Dendritic cell treated with granulocyte-macrophage colony-stimulating factor and Interleukin-4, amounts not matched to agents 40 ng/mL and 50 ng/mL, for 4 days (primary cell): ENCODE measurements around the gene PSAP.
A peak's percentile ranks its signal among the peaks of the same experiment; 100 is the strongest.
"Not testable (repeated sequence)": the region's sequence is repeated elsewhere in the genome, so short reads cannot be mapped to it uniquely, and the experiment has no call there.

ENCODE experiments used
- H3K27ac Mint-ChIP-seq: one replicate; pipeline ENCODE4 v1.8.0; 2022; ENCODE audit warnings: mild to moderate bottlenecking, mixed read lengths
- H3K27me3 Mint-ChIP-seq: one replicate; pipeline ENCODE4 v1.8.0; 2022; ENCODE audit warnings: mild to moderate bottlenecking, mixed read lengths
- H3K36me3 Mint-ChIP-seq: one replicate; pipeline ENCODE4 v1.8.0; 2022; ENCODE audit warnings: low read depth, mixed read lengths
- H3K4me1 Mint-ChIP-seq: one replicate; pipeline ENCODE4 v1.8.0; 2022; ENCODE audit warnings: low read depth, mixed read lengths
- H3K4me3 Mint-ChIP-seq: one replicate; pipeline ENCODE4 v1.8.0; 2022; ENCODE audit warnings: mild to moderate bottlenecking, moderate library complexity, mixed read lengths
- H3K9me3 Mint-ChIP-seq: one replicate; pipeline ENCODE4 v1.8.0; 2022; ENCODE audit warnings: mixed read lengths
- intact Hi-C: fragments of 100-400 bp; cut with micrococcal nuclease; formaldehyde crosslinking; loops from one replicate; pipeline ENCODE4 v1.15.0; 2022

Gene PSAP

DNA sequence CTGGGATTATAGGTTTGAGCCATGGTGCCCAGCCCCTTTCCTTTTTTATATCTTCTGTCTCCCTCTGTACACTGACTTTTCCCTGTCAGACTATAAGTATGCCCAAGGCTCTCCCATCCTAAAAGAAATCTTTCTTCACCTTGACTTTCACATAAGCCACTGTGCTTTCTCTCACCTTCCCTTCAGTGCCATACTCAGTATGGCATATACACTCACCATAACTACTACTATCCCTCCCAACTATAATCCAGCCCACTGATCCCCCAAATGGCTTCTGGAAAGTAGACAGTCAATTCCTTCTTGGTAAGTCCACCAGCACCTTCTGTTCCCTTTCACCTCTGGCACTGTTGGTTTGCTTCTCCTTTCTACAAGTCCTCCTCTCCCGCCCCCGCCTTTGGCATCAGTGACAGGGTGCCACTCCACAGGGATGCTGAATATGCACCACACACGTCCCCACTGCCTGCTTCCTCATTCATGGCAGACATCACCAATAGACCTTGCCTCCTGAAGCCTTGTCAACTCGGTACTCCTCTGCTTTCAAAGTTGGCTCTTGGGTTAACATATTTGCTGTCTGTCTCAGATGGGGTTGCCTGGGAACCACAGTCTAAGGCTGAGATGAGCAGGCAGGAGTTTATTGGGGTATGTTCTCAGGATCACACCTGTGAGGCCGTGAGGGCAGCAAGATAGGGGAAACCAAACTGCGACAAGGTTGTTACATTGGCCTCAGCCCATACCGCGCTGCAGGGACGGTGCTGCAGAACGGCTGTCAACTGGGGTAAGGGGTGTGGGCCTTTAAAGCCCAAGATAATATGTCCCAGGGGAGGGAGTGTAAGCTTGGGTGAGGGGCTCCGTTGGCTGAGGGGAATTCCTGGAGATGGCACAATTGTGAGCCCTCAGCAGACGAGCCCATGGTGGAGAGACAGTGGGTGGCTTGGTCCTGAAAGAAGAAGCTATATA is 7.2 kb upstream of the PSAP start:
- peak overlapping the region; percentile 74 for H3K27ac Mint-ChIP-seq

DNA sequence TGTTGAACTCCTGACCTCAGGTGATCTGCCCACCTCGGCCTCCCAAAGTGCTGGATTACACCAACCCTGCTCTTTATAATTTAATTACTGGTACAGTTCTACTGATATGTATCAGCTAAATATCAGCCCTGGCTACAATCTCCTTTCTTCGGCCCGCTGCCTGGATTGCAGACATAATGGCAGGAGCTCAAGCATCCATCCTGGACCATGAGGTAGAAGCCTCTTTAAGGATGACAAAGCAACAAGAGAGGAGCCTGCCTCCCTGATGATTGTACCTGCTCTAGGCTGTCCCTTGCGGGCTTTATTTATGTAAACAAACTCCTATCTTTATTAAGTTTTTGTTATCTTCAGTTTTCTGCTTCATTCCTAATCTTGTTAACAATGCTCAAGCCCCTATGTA is 5.6 kb upstream of the PSAP start:
- H3K36me3 Mint-ChIP-seq = no peaks in the 10 kb centered on the region
- no peaks in the 10 kb centered on the region for H3K9me3 Mint-ChIP-seq
- no peak overlapping the region for H3K4me3 Mint-ChIP-seq
- intact Hi-C loops = no loop called here
- peak overlapping the region; percentile 27 for H3K27ac Mint-ChIP-seq
- no peaks in the 10 kb centered on the region for H3K27me3 Mint-ChIP-seq
- peaks cover 87% of the 10 kb centered on the region for H3K4me1 Mint-ChIP-seq

More for the DNA sequence above, 7.2 kb upstream of the PSAP start:
- Mint-ChIP-seq H3K4me1 (peaks cover 74% of the 10 kb centered on the region), H3K4me3 (peak overlapping the region; percentile 4), H3K36me3 (no peaks in the 10 kb centered on the region), H3K27me3 (no peaks in the 10 kb centered on the region), H3K9me3 (no peaks in the 10 kb centered on the region)
- intact Hi-C loops = no loop called here

DNA sequence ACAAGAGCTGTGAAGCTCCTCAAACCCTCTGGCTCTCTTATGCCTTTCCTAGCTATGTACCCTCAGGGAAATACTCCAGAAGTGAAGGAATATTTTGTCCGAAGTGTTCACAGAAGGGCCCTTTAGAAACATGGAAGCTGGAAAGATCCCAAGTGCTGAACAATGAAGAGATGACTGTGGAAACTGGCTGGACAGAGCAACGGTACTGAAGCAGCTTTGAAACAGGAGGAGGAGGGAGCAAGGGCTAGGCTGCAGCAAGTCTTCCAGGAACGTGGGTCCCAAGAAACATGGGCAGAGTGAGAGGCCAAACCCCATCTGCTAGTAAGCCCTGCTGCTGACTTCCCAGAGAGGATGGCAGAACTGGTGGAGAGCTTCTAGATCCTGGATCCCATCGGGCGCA is 3.0 kb upstream of the PSAP start:
- Mint-ChIP-seq H3K36me3 (peaks cover 20% of the 10 kb centered on the region), H3K27ac (peak overlapping the region; percentile 36), H3K9me3 (no peaks in the 10 kb centered on the region), H3K4me1 (peaks cover 74% of the 10 kb centered on the region), H3K4me3 (no peak overlapping the region), H3K27me3 (no peaks in the 10 kb centered on the region)
- intact Hi-C loops = no loop called here

DNA sequence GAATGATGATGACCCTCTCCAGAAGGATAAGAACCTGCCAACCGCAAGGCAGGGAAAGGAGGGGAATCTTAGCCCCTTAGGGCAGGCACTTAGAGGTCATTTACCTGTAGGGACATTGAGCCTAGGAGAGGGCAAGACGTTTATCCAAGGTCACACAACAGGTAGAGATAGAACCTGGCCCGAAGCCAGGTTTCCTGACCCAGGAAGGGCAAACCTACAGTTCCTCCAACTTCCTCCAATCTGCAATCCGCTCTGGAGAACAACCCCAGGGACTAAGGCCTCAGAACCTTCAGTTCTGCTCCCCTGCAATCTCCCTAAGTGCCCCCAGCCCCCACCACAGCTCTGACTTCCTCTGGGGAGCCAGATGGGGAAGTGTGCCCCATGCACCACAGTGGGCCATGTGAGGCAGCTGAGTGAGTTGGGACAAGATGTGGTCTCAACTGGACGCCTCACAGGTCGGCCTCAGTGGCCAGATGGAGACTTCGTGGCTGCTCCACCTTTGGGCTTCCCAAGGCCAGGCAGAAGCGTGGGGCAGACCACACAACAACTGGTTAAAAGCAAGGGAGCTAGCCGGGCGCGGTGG is 1.4 kb upstream of the PSAP start:
- Mint-ChIP-seq H3K36me3 (peaks cover 36% of the 10 kb centered on the region), H3K27me3 (no peaks in the 10 kb centered on the region), H3K9me3 (no peaks in the 10 kb centered on the region), H3K27ac (peak overlapping the region; percentile 92), H3K4me1 (peaks cover 74% of the 10 kb centered on the region), H3K4me3 (peak overlapping the region; percentile 36)
- intact Hi-C loops = no loop called here

DNA sequence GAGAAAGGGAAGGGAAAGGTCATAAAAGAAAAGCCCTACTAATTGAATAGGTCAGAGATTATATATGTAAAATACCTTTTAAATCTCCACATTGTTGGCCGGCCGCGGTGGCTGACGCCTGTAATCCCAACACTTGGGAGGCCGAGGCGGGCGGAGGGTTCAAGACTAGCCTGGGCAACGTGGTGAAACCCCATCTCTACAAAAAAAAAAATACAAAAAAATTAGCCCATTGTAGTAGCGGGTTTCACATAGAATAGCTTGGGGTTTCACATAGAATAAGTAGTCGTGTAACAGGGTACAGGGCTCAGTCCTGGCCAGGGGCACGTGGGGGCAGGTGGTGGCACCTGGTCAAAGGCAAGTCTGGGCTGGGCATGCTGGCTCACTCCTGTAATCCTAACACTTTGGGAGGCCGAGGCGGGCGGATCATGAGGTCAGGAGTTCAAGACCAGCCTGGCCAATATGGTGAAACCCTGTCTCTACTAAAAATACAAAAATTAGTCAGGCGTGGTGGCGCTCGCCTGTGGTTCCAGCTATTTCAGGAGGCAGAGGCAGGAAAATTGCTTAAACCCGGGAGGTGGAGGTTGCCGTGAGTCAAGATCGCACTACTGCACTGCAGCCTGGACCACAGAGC is 529 bp upstream of the PSAP start:
- H3K27ac Mint-ChIP-seq = peak overlapping the region; percentile 92
- intact Hi-C loops = loop anchor here (2.0 kb wide), 1 partner anchor 37 kb away; no protein-coding TSS in a partner anchor
- H3K36me3 Mint-ChIP-seq = peaks cover 44% of the 10 kb centered on the region
- H3K9me3 Mint-ChIP-seq, H3K27me3 Mint-ChIP-seq: not testable (repeated sequence)
- H3K4me1 Mint-ChIP-seq = peaks cover 76% of the 10 kb centered on the region
- peak overlapping the region; percentile 98 for H3K4me3 Mint-ChIP-seq

DNA sequence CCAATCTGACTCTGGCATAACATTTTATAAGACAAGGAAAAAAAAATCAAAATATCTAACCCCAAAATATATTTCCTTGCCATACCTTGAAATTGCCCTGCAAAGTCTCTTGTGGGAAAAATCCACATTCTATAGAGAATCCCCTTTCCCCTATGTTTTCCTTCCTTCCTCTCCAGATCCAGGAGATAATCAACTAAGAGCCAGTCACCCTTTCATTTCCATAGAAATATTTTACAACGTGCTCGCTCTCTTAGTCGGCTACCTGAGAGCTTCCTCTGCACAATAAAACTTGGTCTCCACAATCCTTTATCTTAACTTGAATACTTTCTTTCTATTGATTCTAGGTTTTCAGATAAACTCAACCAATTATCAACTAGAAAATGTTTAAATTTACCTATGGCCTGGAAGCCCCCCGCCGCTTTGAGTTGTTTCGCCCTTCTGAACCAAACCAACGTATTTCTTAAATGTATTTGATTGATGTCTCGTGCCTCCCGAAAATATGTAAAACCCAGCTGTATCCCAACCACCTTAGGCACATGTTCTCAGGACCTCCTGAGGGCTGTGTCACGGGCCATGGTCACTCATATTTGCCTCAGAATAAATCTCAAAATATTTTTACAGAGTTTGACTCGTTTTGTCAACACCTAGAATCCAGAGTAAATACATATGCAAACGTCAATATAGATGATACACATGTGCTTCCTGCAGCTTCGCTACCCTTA is 869 bp downstream of the PSAP start:
- Mint-ChIP-seq H3K4me3 (peak overlapping the region; percentile 98), H3K36me3 (peaks cover 53% of the 10 kb centered on the region), H3K9me3 (no peaks in the 10 kb centered on the region), H3K27me3 (no peaks in the 10 kb centered on the region), H3K4me1 (peaks cover 75% of the 10 kb centered on the region), H3K27ac (peak overlapping the region; percentile 92)
- intact Hi-C loops = loop anchor here (2.0 kb wide), 1 partner anchor 39 kb away; no protein-coding TSS in a partner anchor

DNA sequence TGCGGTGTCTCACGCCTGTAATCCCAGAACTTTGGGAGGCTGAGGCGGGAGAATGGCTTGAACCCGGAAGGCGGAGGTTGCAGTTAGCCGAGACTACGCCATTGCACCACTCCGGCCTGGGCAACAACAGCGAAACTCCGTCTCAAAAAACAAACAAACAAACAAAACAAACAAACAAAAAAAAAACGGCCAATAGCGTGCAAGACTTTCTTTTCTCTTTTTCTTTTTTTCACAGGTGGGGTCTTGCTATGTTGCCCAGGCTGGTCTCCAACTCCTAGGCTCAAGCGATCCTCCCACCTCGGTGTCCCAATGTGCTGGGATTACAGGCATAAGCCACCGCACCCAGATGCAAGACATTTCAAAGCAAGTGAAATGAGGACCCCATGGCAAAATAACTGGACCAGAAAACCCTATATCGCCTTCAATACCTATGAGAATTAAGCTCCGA is 1.6 kb downstream of the PSAP start:
- Mint-ChIP-seq H3K27me3 (no peaks in the 10 kb centered on the region), H3K36me3 (peaks cover 56% of the 10 kb centered on the region), H3K9me3 (no peaks in the 10 kb centered on the region), H3K4me1 (peaks cover 75% of the 10 kb centered on the region), H3K4me3 (peak overlapping the region; percentile 98), H3K27ac (peak overlapping the region; percentile 92)
- intact Hi-C loops = no loop called here

DNA sequence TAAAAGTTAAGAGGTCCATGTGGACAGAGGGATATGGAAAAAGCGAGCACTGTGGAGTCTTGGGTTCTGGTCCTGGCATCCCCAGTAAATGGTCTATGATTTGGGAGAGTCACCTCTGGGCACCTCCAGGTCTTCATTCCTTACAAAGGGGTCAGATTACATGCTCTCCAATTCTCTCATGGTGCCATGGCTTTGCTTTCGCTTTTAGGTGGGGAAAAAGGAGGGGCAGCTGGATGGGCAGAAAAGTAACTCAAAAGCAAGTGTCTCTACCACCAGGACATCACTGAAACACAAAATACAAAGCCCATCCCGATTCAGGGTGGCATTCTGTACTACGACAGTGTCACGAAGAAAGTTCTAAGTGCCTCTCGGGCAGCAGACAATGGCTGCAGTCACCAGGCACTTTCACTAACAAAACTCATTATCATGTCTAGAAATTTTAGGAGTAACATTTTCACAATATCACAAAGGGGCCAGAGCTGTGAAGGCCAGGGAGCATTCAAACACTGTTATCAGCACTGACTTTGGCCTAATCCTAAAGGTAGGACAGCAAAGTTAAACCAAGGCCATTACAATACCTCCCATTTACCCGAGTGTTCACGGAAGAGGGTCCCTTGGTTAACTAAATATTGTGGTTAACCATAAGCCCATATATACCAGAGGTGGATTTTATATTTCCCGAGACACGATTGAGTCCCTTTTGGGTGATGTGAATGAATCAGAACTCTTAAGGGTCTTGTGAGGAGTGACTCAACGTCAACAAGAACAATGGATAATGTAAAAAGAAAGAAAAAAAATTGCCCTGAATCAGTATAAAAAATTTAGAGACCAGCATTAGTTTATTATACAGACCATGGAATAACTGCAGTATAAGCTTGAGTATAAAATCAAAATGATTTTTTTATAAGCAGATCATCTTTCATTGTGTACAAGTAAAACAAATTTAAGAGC is 2.5 kb downstream of the PSAP start:
- H3K4me3 Mint-ChIP-seq = peak overlapping the region; percentile 98
- peak overlapping the region; percentile 92 for H3K27ac Mint-ChIP-seq
- peaks cover 72% of the 10 kb centered on the region for H3K4me1 Mint-ChIP-seq
- no peaks in the 10 kb centered on the region for H3K9me3 Mint-ChIP-seq
- peaks cover 58% of the 10 kb centered on the region for H3K36me3 Mint-ChIP-seq
- no peaks in the 10 kb centered on the region for H3K27me3 Mint-ChIP-seq
- intact Hi-C loops = no loop called here

DNA sequence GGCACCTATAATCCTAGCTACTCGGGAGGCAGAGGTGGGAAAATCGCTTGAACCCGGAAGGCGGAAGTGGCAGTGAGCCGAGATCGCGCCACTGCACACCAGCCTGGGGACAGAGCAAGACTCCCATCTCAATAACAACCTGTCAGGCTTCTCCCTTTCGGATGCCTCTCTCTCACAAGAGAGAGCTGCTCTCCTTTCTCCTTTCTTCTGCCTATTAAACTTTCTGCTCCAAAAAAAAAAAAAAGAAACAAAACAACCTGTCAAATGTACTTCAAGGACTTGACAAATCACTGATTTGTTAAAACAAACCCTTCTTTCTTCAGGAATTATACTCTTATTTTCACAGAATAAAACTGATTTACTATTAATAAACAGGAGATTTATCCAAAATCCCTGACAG is 3.6 kb downstream of the PSAP start:
- Mint-ChIP-seq H3K4me3 (peak overlapping the region; percentile 98), H3K27me3 (no peaks in the 10 kb centered on the region), H3K36me3 (peaks cover 70% of the 10 kb centered on the region), H3K4me1 (peaks cover 72% of the 10 kb centered on the region), H3K9me3 (no peaks in the 10 kb centered on the region), H3K27ac (peak overlapping the region; percentile 78)
- intact Hi-C loops = no loop called here

DNA sequence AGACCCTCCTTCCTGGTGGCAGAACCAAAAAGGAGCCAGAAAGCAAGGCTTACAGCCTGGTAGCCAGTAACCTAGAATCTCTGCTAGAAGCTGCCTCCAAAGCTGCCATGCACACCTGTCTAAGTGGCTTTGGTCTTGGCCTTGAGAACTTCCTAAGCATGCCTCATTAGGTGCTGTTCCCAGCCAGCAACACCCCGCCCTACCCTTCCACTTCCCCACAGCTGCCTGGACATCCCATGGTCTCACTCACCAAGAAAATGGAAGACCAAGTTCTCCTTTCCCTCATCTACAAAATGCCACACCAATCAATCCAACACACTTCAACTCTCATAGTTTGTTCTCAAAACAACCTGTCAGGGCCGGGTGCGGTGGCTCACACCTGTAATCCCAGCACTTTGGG is 4.2 kb downstream of the PSAP start:
- peaks cover 72% of the 10 kb centered on the region for H3K4me1 Mint-ChIP-seq
- H3K4me3 Mint-ChIP-seq = peak overlapping the region; percentile 72
- peaks cover 72% of the 10 kb centered on the region for H3K36me3 Mint-ChIP-seq
- no peaks in the 10 kb centered on the region for H3K27me3 Mint-ChIP-seq
- intact Hi-C loops = no loop called here
- H3K9me3 Mint-ChIP-seq = no peaks in the 10 kb centered on the region
- peak overlapping the region; percentile 78 for H3K27ac Mint-ChIP-seq

DNA sequence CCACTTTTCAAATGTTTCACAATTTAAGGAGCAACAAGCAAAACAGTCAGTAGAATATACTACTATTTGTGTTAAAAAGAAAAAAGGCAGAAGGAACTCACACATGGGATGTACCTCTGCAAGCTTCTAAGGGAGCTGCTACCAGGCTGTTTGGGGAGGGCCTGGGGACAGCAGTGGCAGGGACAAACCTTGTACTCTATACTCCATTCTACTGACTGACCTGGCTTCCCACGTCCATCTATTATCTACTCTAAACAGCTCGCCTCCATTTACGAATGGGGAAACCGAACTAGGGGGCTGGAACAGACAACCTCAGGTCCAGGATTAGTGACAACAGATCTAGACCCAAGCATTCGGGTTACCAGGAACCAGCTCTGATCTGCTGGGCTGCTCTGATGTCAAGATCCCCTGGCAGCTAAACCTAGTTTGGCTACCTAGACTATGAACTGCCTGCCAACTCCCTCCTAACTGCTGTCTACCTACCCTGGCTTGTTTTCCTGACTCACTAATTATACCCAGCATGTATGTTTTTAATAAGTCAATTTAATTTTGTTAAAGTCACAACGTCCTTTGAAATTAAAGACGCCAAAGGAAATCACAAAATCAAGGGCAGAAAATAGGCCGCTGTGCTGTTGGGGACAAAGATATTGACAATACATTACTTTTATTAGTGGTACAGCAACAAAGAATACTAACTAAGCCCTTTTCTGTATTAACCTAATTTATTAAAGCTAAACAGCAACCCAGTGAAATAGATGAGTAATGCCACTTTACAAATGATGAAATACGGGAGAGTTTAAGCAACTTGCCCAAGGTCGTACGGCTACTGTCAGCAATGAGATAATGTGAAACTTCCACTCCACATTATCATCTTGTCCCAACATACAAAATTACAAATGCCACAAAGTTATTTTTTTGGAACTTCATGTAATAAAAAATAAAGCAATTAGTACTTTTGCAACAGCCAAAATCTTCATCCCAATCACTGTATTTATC is 5.3 kb downstream of the PSAP start:
- Mint-ChIP-seq H3K4me3 (peak overlapping the region; percentile 50), H3K4me1 (peaks cover 74% of the 10 kb centered on the region), H3K36me3 (peaks cover 80% of the 10 kb centered on the region), H3K9me3 (no peaks in the 10 kb centered on the region), H3K27ac (peak overlapping the region; percentile 56), H3K27me3 (no peaks in the 10 kb centered on the region)
- intact Hi-C loops = no loop called here

DNA sequence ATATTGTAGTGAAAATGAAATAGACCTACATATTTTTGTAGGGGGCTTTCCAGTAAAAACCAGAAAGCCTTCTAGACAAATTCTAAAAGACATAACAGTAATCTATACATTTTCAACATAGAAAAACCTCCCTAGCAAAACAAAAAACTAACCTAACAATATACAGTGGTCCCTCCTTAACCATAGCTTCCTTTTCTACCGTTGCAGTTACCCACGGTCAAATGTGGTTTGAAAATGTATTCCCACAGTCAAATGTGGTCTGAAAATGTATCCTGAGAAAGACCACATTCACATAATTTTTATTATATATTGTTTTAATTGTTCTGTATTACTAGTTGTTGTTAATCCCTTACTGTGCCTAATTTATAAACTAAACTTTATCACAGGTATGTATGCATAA is 6.4 kb downstream of the PSAP start:
- no peak overlapping the region for H3K4me3 Mint-ChIP-seq
- H3K4me1 Mint-ChIP-seq = peaks cover 85% of the 10 kb centered on the region
- H3K36me3 Mint-ChIP-seq = peaks cover 80% of the 10 kb centered on the region
- no peak overlapping the region for H3K27ac Mint-ChIP-seq
- intact Hi-C loops = no loop called here
- no peaks in the 10 kb centered on the region for H3K27me3 Mint-ChIP-seq
- no peaks in the 10 kb centered on the region for H3K9me3 Mint-ChIP-seq
